NCI-H1417 (cell line): Measurements from ENCODE around the gene RTN4IP1.
"Not testable (repeated sequence)": the region's sequence is repeated elsewhere in the genome, so short reads cannot be mapped to it uniquely, and the experiment has no call there.

ENCODE experiments used
- DNase-seq, 3 experiments: peaks; one replicate each; lab custom pipeline; 2025; lab: John Stamatoyannopoulos, UW

RTN4IP1 gene

DNA sequence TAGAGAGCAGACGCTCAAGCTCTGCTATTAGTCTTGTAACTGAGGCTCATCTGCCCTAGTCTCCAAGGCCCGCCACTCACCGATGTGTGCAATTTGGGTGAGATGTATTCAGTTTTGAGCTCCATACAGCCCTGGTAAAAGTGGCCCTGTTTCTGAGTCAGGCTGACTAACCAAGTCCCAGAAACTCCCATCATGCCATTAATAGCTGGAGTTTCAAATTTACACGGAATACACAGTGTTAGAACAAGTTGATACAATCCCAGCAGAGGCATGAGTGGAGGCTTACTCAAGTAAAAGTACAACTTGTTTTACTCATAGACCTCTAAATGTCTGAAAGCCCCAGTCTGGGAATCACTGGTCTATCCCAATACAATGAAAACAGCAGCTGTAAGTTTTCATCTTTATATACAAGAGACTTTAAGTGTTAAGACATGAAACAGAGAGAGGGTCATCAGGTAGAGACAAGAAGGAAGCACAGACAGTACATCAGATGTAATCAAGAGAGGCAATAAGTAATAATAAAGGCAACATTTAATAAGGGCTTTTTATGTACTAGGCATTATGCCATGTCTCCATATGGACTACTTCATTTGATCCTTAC lies 42.4 kb downstream of the RTN4IP1 start:
- no peak for DNase-seq

DNA sequence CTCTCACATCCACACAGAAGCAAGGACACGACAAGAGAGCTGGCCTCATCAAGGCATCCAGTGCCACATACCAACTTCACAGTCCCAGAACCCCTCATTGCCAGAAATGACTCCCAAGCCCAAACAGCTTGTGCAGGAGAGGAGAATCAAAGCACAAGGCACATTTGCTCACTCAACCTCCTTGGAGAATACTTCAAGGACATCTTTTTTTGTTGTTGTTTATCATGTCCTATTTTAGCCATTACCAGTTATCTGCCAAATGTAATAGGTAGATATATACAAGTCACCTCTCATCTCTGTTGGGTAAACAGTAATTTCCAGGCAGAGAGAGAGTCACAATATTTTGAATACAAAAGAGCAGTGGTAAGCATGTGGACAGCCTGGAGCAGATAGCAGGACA lies 47.8 kb downstream of the RTN4IP1 start:
- DNase-seq, result no peak

DNA sequence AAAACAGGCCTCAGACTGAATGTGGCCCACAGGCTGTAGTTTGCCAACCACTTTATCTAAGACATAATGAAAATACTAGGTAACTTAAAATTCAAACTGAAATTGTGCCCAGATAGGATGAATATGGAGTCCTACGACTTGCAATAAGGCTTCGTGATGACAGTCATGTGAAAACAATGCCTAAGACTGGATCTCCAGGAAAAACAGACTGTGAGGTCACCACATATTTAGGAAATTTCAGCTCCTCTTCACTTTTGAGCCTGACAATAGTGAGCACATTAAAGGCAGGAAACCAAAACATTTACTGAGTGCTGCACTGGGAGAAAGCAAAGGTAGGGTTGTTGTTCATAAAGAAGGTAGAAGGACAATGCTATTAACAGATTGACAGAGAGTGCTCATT lies 50.0 kb downstream of the RTN4IP1 start:
- DNase-seq, result no peak

DNA sequence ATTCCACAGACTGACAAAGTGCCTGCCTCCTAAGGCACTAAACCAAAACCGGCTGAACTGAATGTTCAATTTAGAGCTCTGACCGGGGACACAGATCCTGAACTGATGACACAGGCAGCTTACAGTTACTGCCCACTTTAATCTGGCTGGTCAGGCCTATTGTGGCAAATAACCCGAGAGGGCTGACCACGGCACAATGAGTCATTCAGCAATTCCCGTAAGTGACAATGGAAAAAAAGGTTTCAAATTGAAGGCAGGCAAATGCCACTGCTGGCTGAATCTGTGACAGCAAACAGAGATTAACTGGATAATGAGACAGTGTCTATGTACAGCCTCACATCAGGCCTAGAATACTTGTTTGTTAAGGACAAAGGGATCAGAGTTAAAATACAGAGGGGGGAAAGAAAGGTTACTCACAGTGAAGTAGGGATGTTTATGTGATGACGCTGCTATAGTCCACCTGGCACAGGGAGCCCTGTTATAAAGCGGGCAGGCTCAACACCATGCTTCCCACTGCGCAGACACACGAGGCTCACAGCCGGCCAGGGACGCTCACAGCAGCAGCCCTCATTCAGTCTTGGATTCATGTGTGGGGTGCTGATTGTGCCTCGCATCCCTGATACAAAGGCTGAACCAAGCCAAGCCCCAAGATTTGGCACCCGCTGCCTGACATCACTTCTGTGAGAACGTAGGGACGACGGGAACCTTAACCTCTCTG lies 54.4 kb downstream of the RTN4IP1 start:
- DNase-seq, result no peak

DNA sequence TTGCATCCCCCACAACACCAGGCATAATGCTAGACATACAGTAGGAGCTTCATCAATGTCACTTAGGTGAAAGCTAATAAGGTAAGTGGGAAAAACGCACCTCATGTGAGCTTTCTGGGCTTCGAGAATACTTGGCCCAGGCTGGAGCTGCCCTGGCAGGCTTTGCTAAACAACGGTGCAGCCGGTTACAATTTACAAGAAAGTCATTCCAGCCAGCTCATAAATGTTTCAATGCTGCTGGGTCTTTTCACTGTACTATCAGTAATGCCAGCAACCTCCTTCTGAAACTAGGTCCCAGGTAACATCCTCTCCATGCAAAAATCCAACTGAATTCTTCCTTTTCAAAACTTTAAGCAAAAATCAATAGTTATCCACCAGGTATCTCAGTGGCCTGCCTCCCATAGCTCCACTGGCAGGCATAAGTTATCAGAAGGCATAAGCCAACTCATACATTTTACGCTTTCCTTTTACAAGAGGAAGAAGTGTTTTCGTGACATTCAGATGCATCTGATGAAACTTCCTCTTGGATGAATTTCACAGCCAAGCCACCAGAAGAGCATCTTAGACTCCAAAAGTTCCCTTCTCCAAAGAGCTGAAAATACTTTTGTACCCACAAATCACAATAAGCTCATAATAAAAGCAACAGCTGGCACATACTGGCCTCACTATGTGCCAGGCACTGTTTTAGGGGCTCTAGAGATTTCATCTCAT lies 56.3 kb downstream of the RTN4IP1 start:
- DNase-seq, result no peak

DNA sequence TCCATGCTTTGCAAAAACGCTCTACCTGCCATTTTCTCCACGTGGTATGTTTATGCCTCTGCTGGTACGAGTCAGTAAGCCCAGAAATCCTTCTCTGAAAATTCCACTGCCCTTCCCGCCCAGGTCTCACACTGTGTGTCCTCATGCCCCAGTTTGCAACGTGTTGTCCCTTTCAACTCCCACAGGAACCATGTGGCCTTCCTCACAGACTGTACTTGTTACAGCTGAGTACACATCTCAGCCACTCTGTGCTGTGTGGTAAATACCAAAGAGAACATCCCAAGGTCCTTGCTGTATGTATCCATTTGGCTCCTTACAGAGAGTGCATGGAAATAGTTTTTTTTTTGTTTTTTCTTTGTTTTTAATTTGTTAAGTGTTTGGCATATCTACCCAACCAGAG lies 56.9 kb downstream of the RTN4IP1 start:
- DNase-seq, result no peak

DNA sequence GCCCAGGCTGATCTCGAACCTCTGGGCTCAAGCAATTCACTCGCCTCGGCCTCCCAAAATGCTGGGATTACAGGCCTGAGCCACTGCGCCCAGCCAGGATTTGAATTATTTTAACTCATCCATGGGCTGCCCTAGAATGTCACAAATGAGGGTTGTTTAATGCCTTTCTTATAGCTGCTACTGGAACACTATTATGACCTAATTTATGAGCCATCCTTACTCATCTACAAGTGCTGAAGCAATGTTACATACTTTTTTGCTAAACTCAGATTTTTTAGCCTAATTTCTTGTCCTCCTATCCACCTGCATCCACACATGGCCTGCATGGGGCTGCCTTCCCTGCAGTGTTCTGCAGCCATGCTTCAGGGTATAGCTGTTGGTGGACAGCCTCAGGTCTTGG lies 59.9 kb downstream of the RTN4IP1 start:
- no peak for DNase-seq

DNA sequence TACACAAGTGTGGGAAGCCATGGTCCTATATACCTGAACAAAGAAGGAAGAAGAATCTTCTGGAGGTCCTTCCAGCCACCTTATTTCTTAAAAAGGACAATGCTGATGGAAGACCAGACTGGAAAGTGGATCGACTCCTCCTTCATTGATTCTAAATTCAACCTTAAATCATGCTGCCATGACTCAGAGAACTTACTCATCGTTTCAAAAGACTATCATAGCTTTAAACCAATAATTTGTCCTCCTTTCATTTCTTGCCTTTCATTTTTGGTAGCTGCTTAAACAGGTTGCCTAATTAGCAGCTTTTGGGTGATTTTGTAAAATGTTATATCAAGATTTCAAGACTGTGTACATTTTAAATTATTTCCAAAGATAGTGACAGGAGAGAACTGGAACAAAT lies 60.8 kb downstream of the RTN4IP1 start:
- DNase-seq, result no peak

DNA sequence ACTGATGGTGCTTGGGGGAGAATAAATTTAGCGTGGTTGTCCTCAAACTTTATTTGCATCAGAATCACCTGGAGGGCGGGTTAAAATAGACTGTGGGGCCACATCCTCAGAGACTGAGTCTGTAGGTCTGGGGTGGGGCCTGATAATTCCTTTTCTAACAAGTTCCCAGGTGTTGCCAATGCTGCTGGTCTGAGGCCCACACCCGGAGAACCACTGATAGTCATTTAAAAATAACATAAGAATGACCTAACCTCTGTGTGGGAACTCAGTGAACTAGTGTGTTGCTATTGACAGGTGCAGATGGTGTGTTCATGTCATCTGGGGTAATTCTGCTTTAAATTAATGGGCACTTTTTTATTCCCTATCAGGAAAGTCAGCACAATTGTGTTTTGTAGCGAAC lies 64.8 kb downstream of the RTN4IP1 start:
- peak in 1 of 3 experiments; percentile 11 for DNase-seq

DNA sequence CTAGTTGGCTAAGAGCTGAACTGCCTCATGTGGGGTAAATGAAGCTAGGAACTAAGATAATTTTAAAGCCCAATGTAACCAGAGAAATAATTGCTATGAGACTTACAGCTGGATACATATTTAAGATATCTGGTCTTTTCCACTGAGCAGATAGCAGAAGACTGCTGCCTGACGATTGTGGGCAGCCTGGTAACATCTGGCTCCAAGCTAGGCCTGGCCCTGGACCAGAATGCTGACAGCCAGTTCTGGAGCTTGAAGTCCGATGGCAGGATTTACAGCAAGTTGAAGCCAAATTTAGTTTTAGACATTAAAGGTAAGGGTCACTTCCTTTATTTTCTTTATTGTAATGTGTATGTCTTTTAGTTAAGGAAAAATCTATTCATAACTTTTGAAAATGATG lies 65.7 kb downstream of the RTN4IP1 start:
- DNase-seq, result no peak

DNA sequence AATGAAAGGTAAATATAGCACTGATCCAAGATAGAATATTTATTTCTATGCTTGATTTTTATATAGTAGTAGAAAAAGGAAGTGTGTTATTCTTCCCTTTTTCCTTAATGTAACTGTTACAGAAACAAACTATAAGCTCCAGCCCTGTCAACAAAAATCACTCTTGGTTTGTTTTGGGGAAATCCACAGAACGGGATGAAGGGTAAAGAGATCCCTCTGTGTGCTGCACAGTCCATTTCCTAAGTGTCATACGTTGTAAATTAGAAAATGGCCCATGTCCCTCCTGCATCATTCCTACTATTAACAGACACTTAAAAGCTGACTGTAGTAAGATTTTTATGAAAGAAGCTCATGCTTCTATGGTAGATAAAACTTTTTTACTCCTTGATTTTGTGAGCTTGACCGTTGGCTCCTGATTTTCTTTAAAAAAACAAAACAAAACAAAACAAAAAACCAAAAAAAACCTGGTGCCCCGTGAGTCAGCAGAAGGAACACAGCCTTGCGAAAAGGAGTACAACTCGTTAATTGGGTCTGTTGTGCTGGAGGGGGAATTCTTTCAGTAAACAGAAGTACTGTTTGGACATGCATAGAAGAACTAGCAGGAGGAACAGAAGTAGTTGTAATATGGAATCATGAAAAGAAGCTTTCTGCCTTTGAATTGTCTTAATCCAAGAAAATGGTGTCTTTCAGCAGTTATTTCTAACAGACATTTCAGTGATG lies 67.5 kb downstream of the RTN4IP1 start:
- no peak for DNase-seq

DNA sequence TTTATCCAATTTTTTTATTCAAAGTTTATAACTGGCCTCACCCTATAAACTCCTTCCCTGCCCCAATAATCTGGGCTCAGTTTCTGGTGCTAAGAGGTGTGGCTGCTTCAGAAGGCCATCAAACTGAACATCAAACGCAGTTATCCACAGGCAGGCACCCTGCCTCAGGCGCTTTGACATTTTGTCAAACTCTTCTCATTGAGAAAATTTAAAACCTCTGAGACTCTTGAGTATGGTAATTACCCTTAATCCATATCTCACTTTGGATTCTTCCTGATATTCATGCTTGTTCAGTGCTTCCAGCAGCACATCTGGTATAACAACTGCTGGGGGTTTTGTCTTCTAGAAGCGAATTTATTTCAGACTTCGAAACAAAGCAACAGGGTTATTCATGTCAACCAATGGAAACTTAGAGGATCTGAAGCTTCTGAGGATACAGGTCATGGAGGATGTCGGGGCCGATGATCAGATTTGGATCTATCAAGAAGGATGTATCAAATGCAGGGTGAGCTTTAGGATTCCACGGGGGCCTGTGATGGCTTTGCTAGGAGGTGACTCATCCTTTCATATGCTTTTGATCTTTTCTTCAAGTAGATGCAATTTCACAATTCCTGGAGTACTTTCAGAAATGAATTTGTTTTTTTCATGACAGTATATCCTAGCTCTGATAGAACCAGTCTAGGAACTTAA lies 68.2 kb downstream of the RTN4IP1 start:
- DNase-seq, result no peak

DNA sequence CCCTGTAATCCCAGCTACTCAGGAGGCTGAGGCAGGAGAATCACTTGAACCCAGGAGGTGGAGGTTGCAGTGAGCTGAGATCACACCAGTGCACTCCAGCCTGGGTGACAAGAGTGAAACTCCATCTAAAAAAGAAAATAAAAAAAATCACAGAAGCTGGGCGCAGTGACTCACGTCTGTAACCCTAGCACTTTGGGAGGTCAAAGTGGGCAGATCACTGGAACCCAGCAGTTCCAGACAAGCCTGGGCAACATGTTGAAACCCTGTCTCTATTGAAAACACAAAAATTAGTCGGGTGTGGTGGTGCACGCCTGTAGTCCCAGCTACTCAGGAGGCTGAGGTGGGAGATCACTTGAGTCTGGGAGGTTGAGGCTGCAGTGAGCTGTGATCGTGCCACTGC lies 69.6 kb downstream of the RTN4IP1 start:
- DNase-seq, result not testable (repeated sequence)

DNA sequence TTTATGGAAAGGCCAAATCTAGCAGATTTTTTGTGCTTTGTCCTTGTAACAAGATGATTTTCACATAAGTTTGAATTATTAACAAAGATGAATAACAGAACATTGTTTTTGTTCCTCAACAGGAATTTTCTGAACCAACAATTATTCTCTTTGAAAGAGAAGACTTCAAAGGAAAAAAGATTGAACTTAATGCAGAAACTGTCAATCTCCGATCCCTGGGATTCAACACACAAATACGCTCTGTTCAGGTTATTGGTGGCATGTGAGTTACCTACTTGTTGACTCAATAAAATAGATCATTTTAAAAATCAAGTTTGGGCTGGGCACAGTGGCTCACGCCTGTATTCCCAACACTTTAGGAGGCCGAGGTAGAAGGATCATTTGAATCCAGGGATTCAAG lies 70.9 kb downstream of the RTN4IP1 start:
- DNase-seq, result no peak

DNA sequence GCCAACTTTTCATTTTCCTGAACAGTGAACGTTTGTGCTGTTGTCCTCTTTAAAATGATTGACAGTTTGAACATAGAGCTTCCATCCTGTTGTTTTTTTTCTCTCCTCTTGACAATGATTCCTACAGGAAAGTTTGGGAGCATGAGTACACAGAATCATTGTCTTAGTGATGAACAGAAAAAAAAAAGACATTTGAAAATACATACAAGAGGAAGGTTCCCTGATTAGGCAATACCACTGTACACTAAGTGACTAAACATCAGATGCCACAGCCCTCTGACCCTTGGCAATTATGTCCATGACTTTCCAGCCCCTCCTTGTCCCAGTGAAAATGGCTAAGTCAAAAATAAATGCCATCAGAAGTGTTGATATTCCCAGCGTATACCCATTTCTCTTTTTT lies 71.5 kb downstream of the RTN4IP1 start:
- DNase-seq, result no peak

DNA sequence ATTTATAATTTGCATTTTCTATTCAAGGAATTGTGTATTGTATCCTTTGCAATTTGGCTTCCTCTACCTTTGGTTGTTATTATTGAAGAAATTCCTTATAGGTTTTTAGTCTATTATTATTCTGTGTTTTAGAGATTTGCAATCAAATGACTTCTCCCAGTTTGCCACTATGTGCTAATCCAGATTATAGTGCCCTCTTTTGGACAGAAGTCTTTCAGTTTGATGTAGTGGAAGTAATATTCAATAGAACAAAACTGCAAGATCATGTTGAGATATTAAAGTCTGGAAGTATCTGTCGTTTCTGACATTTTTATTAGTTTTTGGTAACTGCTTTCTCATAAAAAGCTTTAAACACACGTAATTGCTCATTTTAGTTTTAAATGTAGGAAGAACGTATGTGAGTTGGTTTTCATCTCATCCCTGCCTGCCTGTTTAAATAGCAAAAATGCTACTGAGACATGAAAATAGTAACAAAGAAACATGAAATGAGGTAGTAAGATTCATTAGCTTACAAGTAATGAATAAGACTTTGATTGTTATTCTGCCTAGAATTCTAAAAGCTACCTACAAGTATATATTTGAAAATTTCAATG lies 72.8 kb downstream of the RTN4IP1 start:
- peak in 1 of 3 experiments; percentile 45 for DNase-seq

DNA sequence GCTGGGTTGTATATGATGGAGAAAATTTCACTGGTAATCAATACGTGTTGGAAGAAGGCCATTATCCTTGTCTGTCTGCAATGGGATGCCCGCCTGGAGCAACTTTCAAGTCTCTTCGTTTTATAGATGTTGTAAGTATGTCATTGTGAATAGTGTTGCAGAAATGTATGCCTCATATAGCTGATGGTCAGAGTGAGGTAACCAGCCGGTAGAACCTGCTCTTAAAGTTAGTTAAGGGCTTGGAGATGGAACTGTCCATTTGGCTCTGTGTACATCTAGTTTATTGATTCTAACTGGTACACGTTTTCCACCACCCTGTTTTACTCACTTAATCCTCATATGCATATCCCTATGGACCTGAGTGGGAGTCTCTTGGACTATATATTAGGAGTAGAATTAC lies 73.5 kb downstream of the RTN4IP1 start:
- DNase-seq, result no peak

DNA sequence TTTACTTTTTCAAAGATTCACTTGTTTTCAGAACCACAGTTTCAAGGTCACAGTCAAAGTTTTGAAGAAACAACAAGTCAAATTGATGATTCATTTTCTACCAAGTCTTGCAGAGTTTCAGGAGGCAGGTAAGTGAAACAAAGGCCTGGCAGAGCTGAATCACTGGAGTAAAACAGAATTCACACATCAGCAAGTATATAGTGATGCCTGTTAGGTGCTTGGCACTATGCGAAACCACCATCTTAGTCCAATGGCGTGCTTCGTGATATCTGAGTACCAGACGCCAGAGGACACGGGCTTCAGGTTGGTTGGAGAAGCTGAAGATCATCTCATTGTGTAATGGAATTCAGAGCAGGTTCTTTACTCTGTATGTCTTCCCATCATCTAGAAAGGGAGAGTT lies 75.9 kb downstream of the RTN4IP1 start:
- DNase-seq, result no peak

DNA sequence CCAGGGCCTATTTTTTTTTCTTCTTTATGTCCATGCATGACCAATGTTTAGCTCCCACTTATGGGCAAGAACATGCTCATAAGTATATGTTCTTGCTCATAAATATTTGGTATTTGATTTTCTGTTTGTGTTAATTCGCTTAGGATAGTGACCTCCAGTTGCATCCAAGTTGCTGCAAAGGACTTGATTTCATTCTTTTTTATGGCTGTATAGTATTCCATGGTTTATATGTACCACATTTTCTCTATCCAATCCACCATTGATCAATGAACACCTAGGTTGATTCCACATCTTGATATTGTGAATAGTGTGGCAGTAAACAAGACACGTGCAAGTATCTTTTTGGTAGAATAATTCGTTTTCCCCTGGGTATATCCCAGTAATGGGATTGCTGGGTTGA lies 78.1 kb downstream of the RTN4IP1 start:
- DNase-seq, result no peak

DNA sequence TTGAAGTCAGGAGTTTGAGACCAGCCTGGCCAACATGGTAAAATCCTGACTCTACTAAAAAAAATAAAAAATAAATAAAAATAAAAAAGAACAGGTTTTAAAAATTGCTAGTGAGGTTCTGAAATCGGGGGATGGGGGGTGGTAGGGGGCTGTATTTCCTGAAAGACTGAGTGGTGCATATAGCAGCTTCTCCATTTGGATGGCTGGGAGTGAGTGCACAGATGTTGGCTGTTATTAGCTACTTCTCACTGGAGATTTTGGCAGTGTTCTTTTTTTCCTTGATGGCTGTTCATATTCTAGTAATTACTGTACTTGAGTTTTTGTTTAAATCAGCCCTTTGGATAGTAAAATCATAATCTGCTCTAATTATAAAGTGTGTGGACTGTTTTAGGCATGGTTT lies 79.8 kb downstream of the RTN4IP1 start:
- no peak for DNase-seq

DNA sequence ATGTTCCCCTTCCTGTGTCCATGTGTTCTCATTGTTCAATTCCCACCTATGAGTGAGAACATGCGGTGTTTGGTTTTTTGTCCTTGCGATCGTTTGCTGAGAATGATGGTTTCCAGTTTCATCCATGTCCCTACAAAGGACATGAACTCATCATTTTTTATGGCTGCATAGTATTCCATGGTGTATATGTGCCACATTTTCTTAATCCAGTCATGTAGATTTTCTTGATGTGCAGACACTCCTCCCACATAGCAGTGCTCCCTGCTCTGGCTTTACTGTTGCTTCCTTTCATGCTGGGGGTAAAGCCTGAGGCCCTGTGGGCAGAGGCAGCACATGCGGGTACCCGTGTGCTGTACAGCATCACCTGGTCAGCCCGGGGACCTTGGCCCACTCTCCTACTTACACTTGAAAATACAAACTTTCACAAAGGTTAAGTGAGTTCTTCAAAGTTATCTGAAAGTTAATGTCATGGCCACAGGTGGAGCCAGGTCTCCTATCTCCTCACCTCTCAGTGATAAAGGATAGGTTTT lies 80.3 kb downstream of the RTN4IP1 start:
- DNase-seq, result not testable (repeated sequence)
